Activated T-cell treated with anti-CD3 and anti-CD28 coated beads, Interleukin-2, amount 50 U/mL, for 72 hours (primary cell): ENCODE measurements around the gene PAMR1. TPM values are rescaled to one million over a fixed set of nuclear protein-coding genes. Genes with fewer than 3 reads are reported as not detected.
A peak's percentile ranks its signal among the peaks of the same experiment; 100 is the strongest.

Experiments used
- ATAC-seq, 2 donors: fragments of 150-1000 bp; cut with Tn5 transposase; replicated peaks in 1 of 2; 2 replicates each; pipeline ENCODE4 v1.10.0; 2021; ENCODE audit warnings: moderate library complexity in 2 of 2, mild to moderate bottlenecking in 1 of 2
- DNase-seq, 2 donors: peaks; one replicate each; pipeline ENCODE4 v3.0.0; 2021 to 2022; ENCODE audit warnings: mixed read lengths in 1 of 2
- H3K27ac Mint-ChIP-seq: one replicate; pipeline ENCODE4 v1.8.0; 2022; ENCODE audit warnings: mild to moderate bottlenecking, moderate library complexity, mixed read lengths
- H3K27me3 Mint-ChIP-seq: one replicate; pipeline ENCODE4 v1.8.0; 2022; ENCODE audit warnings: low read depth, mixed read lengths
- H3K36me3 Mint-ChIP-seq, 2 donors: one replicate each; pipeline ENCODE4 v1.8.0; 2022; ENCODE audit warnings: mixed read lengths in 2 of 2, mild to moderate bottlenecking in 1 of 2; ENCODE audit not compliant: insufficient read depth in 2 of 2
- H3K4me1 Mint-ChIP-seq: one replicate; pipeline ENCODE4 v1.8.0; 2022; ENCODE audit warnings: low read depth, mixed read lengths
- H3K4me3 Mint-ChIP-seq, 2 donors: one replicate each; pipeline ENCODE4 v1.8.0; 2022; ENCODE audit warnings: mild to moderate bottlenecking in 2 of 2, mixed read lengths in 2 of 2, moderate library complexity in 2 of 2
- H3K9me3 Mint-ChIP-seq, 2 donors: one replicate each; pipeline ENCODE4 v1.8.0; 2022; ENCODE audit warnings: mixed read lengths in 2 of 2
- total RNA-seq, 2 donors: library from RNA; stranded (reverse); gene quantifications; one replicate each; pipeline ENCODE4 v1.2.3, GENCODE V29; 2022

Gene PAMR1, protein sequence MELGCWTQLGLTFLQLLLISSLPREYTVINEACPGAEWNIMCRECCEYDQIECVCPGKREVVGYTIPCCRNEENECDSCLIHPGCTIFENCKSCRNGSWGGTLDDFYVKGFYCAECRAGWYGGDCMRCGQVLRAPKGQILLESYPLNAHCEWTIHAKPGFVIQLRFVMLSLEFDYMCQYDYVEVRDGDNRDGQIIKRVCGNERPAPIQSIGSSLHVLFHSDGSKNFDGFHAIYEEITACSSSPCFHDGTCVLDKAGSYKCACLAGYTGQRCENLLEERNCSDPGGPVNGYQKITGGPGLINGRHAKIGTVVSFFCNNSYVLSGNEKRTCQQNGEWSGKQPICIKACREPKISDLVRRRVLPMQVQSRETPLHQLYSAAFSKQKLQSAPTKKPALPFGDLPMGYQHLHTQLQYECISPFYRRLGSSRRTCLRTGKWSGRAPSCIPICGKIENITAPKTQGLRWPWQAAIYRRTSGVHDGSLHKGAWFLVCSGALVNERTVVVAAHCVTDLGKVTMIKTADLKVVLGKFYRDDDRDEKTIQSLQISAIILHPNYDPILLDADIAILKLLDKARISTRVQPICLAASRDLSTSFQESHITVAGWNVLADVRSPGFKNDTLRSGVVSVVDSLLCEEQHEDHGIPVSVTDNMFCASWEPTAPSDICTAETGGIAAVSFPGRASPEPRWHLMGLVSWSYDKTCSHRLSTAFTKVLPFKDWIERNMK
- total RNA-seq: not detected

DNA sequence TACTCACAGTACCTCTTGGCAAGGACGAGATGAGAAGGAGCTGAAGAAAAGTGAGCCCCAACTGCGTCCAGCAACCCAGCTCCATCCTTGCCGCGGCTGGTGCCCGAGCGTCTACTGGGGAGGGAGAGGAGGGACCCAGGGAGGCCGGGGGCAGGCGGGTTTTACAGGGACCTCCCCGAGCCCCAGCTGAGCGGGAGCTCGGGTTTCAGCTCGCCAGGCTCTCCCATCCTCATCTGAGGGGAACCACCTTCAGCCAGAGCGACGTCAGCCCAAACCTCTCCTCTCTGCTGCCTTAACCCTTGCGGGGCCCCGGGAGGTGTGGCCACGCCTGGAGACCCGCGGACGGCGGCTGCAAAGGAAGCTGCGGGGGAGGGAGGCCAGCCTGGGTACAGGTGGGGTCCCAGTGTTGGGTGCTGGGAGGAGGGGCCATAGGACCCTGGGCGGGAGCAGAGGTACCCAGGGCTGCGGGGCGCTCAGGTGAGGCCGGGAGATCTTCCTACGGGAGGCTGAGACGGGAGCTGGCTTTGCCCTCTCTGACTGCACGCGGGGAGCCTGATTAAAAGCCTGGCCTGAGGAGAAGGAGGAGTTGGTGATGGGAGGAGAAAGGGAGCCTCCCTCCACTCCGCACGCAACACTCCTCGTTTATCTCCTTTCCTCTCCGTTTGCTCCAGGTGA lies at the start of gene PAMR1:
Gene PAMR1 (minus strand): TSS at position 116 of the 675 bp plus-strand sequence. CDS start 31 bp downstream, at position 85.
- no peaks in the 10 kb centered on the region for H3K4me1 Mint-ChIP-seq
- no peak within 1 kb of the TSS for H3K27ac Mint-ChIP-seq
- peaks cover 84% of the 10 kb centered on the region for H3K27me3 Mint-ChIP-seq
- H3K4me3 Mint-ChIP-seq: peak within 1 kb of the TSS in 1 of 2 donors; percentile 41
- no peaks in the 10 kb centered on the region for H3K36me3 Mint-ChIP-seq
- no peaks in the 10 kb centered on the region for H3K9me3 Mint-ChIP-seq
- ATAC-seq (peak; percentile 67 to 69), DNase-seq (peak; percentile 13 to 14)

DNA sequence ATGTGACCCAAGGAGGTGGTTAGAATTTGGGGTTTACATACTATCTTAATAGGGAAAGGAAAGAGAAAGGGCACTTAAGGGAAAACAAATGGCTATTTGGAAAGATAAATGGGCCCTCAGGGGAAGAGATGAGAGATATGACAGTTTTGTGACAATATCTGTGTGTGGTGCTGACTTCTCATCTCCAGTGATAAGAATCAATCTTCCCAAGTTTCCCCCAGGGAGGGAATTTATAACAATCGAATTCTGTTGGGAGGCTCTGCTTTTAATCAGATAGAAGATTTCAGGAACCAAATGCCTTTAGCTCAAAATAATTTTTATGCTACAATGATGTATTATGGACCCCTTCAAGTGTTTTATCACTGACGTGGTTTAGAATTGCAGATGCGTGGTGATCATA lies 46.3 kb upstream of the PAMR1 start:
- Mint-ChIP-seq H3K4me3 (no peak overlapping the region), H3K27me3 (peaks cover 30% of the 10 kb centered on the region), H3K4me1 (no peaks in the 10 kb centered on the region), H3K9me3 (peaks cover 2 to 13% of the 10 kb centered on the region in 2 donors), H3K27ac (no peak overlapping the region), H3K36me3 (no peaks in the 10 kb centered on the region)
- no peak for DNase-seq
- no peak for ATAC-seq

DNA sequence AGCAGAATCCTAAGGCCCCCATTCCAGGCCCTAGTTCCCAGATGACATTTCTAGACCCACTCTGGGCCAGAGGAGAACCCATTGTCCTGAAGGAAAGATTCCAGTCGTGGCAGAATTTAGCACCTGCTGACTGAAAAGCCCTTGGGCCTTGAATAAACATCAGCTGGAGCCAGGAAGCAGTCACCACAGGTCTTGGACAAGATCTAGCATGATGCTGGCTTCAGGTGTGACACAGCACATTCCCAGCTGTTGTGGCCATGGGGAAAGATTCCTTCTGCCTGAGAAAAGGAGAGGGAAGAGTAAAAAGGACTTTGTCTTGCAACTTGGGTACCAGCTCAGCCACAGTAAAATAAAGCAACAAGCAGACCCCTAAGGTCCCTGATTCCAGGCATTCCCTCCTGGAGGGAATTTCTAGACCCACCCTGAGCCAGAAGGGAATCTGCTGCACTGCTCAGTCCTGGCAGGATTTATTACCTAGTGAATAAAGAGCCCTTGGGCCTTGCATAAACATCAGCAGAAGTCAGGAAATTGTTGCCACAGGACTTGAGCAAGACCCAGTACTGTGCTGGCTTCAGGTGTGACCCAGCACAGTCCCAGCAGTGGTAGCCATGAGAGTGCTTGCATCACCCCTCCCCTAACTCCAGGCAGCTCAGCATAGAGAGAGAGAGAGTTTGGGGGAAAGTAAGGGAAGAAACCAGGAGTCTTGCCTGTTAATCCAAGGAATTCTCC lies 42.5 kb upstream of the PAMR1 start:
- no peaks in the 10 kb centered on the region for H3K36me3 Mint-ChIP-seq
- no peaks in the 10 kb centered on the region for H3K4me1 Mint-ChIP-seq
- no peak overlapping the region for H3K27ac Mint-ChIP-seq
- ATAC-seq (no peak), DNase-seq (no peak)
- H3K9me3 Mint-ChIP-seq: peaks cover 2 to 13% of the 10 kb centered on the region in 2 donors
- H3K27me3 Mint-ChIP-seq: peaks cover 36% of the 10 kb centered on the region
- no peak overlapping the region for H3K4me3 Mint-ChIP-seq

DNA sequence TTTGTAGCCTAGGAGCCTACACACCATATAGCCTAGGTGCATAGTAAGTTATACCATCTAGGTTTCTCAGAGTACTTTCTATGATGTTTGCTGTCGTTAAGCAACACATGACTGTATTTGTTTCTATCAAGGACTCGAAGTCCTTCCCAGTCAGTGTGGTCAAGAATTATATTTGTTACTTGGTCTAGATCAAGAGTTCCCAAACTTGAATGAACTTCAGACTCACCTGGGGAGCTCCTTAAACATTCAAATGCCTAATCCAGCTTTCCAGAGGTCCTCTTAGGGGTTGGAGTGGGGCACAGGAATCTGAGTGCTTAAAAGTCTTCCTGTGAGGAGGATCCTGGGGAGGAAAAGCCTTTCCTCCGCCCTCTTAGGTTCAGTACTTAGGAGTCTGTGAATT lies 41.5 kb upstream of the PAMR1 start:
- Mint-ChIP-seq H3K36me3 (no peaks in the 10 kb centered on the region), H3K4me3 (no peak overlapping the region), H3K4me1 (no peaks in the 10 kb centered on the region), H3K9me3 (peaks cover 2 to 13% of the 10 kb centered on the region in 2 donors), H3K27me3 (peaks cover 46% of the 10 kb centered on the region), H3K27ac (no peak overlapping the region)
- ATAC-seq (no peak), DNase-seq (no peak)

DNA sequence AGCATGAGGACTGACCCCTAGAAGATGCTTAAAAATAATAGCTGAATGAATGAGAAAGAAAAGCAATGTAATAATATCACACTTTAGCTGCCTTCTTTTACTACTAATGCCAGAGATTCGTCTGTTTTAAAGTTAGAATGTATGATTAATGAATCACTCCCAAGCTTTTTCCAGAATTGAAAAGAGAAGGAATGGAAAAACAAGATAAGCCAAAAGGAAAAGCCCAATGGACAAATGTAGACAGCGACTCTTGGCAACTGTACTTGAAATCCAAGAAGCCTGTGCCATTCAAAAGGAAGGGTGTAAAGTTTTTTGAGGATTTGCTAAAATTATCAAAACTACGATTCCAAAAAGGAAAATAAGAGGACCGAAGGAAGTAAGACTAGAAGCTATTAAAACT lies 40.8 kb upstream of the PAMR1 start:
- Mint-ChIP-seq H3K4me1 (no peaks in the 10 kb centered on the region), H3K4me3 (no peak overlapping the region), H3K27ac (no peak overlapping the region), H3K36me3 (no peaks in the 10 kb centered on the region), H3K9me3 (peaks cover 2 to 13% of the 10 kb centered on the region in 2 donors), H3K27me3 (peaks cover 52% of the 10 kb centered on the region)
- no peak for ATAC-seq
- no peak for DNase-seq

DNA sequence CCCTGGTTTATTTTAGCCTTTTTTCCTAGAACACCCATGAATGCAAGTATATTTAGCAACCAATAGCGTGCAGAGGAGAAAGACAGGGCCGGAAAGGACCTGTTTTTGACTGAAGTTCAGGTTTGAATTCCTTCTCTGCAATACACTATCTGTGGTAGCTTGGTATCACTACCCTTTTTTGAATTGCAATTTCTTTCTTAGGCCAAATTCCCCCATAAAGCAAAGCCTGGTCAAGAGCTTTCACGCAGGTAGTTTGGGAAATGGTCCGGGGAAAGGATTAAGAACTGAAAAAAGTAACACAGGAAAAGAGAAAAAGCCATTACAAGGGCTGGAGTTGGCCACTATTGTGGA lies 38.8 kb upstream of the PAMR1 start:
- Mint-ChIP-seq H3K4me1 (no peaks in the 10 kb centered on the region), H3K27ac (no peak overlapping the region), H3K27me3 (peaks cover 55% of the 10 kb centered on the region), H3K9me3 (peaks cover 0 to 8% of the 10 kb centered on the region in 2 donors), H3K36me3 (no peaks in the 10 kb centered on the region), H3K4me3 (no peak overlapping the region)
- ATAC-seq: no peak
- no peak for DNase-seq

DNA sequence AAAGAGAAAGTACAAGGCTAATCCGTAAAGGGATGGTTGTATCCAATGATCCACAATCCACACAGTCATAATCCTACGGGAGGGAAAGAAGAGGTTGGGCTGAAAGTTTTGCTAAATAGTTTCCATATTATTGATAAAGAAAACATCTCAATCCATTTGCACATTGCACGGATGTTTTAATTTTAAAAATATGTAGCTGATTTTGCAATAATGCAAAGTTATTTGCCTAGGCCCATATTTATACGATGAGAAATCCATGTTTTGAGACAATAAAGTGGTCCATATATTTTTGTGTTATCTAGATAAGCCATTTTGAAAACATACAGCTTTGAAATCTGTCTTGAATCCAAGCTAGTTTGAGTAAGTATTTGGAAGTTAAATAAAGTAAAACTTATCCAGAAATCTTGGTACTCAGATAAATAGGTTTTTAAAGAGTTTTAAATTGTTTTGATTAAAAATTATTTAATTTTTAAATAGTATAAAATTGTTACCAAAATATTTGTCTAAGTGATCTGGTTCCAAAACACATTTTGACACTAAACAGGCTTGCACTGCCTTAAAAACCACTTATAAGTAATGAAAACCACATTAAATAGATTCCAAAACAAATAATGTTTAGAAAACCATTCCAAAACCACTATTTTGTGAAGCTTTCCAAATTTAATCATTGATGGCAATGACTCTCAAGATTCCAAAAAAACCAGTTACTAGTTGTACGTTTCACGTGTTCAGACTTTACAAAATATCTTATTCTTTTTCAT lies 38.2 kb upstream of the PAMR1 start:
- Mint-ChIP-seq H3K9me3 (peaks cover 0 to 3% of the 10 kb centered on the region in 2 donors), H3K36me3 (no peaks in the 10 kb centered on the region), H3K27ac (no peak overlapping the region), H3K27me3 (peaks cover 52% of the 10 kb centered on the region), H3K4me1 (no peaks in the 10 kb centered on the region), H3K4me3 (no peak overlapping the region)
- DNase-seq (no peak), ATAC-seq (no peak)

DNA sequence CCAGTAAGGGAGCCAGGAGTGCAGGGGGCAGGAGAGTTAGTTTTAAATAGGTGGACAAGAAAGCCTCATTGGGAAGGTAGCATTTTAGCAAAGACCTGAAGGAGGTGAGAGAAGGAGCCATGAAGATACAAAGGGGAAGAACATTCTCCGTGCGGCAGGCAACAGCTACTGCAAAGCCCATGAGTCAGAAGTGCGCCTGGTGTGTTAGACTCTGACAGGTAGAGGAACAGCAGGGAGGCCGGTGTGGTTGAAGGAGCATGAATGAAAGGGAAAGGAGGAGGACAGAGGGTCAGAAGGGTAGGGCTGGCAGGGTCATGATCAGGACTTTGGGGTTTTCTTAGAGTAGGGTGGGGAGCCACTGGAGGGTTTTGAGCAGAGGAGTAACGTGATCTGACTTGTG lies 34.5 kb upstream of the PAMR1 start:
- H3K27ac Mint-ChIP-seq: no peak overlapping the region

DNA sequence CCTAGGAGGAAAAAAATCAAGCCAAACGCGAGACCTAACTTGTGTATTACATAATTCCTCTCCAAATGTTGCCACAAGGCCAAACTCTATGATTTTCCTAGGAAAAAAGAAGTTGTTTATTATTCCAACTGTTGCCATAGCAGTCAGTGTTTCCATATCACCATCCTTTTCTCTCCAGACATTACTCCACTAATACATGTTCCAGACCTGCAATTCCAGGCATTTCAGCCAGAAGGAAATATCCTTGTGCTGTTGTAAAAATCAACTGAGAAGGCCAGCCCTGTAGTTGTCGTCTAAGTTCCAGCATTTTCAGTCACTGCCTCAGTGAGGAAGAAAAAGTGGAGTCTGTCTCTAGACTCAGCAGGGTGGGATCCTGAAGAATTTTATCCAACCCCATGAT lies 33.1 kb upstream of the PAMR1 start:
- ATAC-seq (no peak), DNase-seq (no peak)
- peaks cover 59% of the 10 kb centered on the region for H3K27me3 Mint-ChIP-seq
- no peaks in the 10 kb centered on the region for H3K9me3 Mint-ChIP-seq
- H3K4me3 Mint-ChIP-seq: no peak overlapping the region
- no peaks in the 10 kb centered on the region for H3K4me1 Mint-ChIP-seq
- H3K27ac Mint-ChIP-seq: no peak overlapping the region
- H3K36me3 Mint-ChIP-seq: no peaks in the 10 kb centered on the region

More for the DNA sequence above, 34.5 kb upstream of the PAMR1 start:
- ATAC-seq (no peak), DNase-seq (no peak)
- Mint-ChIP-seq H3K9me3 (no peaks in the 10 kb centered on the region), H3K4me1 (no peaks in the 10 kb centered on the region), H3K4me3 (no peak overlapping the region), H3K27me3 (peaks cover 51% of the 10 kb centered on the region), H3K36me3 (no peaks in the 10 kb centered on the region)

DNA sequence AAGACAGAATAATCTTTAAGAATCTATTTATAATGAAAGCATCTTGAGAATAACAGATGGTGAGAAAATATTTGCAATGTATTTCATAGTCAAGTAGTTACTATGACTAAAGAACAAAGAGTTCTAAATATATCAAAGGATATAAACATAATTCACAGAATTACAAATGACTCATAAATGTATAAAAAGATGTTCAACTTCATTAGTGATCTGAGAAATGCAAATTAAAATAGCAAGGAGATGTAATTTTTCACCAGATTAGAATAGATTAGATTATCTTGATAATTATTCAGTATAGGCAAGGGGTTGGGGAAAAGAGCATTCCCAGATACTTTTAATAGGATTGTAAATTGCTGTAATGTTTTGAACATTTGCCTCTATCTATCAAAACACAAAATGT lies 30.1 kb upstream of the PAMR1 start:
- Mint-ChIP-seq H3K4me3 (no peak overlapping the region), H3K27me3 (peaks cover 44% of the 10 kb centered on the region), H3K27ac (no peak overlapping the region), H3K36me3 (no peaks in the 10 kb centered on the region), H3K4me1 (no peaks in the 10 kb centered on the region), H3K9me3 (no peaks in the 10 kb centered on the region)
- no peak for ATAC-seq
- DNase-seq: no peak

DNA sequence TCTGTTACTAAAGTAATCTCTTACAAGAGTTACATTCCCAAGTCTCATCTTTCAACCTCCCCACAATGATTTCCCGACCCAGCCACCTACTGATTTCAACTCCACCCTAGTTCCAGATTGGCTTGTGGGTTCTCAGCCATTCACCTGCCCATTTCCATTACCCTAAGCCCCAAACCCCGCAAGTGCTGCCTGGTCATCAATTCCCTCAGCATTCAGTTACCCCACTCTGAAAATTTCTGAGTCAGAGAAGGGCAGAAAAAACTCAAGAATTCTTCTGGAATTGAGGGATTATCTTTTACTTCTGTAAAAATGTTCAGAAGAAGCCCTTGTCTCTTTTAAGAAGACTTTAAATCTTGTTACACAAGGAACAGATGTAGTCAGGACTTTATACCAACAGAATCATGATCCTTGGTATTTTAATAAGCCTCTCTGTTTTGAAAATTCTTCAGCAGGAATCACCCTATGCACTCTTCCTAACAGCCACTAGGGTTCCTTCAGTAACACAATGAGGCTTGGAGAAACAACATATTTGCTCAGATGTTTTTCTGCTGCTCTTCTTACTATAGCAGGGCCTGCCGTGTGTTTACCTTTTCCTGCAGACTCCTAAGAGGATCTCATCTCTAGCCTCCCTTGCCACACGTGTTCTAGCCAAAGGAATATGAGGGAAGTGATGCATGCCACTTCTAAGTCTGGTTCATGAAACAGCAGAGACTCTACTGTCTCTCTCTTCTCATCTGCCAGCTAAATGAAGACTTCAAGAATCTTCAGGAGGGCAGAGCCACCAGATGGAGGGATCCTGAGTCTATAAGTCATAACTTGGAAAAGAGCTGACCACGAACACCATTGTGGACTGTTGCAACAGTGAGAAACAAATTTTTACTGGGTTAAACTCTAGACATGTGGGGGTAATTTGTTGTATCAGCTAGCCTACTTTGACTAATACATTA lies 29.3 kb upstream of the PAMR1 start:
- Mint-ChIP-seq H3K4me3 (no peak overlapping the region), H3K9me3 (no peaks in the 10 kb centered on the region), H3K27ac (no peak overlapping the region), H3K27me3 (peaks cover 37% of the 10 kb centered on the region), H3K36me3 (no peaks in the 10 kb centered on the region), H3K4me1 (no peaks in the 10 kb centered on the region)
- no peak for ATAC-seq
- no peak for DNase-seq
